Jurkat, Clone E6-1 (cell line): ENCODE data around the gene STYX.
A peak's percentile ranks its signal among the peaks of the same experiment; 100 is the strongest.
"Not testable (repeated sequence)": the region's sequence is repeated elsewhere in the genome, so short reads cannot be mapped to it uniquely, and the experiment has no call there.

Source experiments
- DNase-seq: peaks from one replicate; pipeline ENCODE4 v3.0.0-alpha.2; 2011; ENCODE audit warnings: low read depth, low spot score
- H3K4me3 ChIP-seq: 2 replicates; pipeline ENCODE4 v1.5.1; 2011; ENCODE audit warnings: mild to moderate bottlenecking, low read length, control low read depth, moderate library complexity

STYX gene

GRCh38 chr14:52716155-52716554 lies 13.8 kb upstream of the STYX start:
- DNase-seq: no peak
- no peak overlapping the region for H3K4me3 ChIP-seq

GRCh38 chr14:52723514-52724359 lies 6.2 kb upstream of the STYX start:
- H3K4me3 ChIP-seq: no peak overlapping the region
- no peak for DNase-seq

GRCh38 chr14:52724360-52724644 lies 5.7 kb upstream of the STYX start:
- no peak for DNase-seq
- H3K4me3 ChIP-seq: no peak overlapping the region

GRCh38 chr14:52727509-52727908 lies 2.5 kb upstream of the STYX start:
- not testable (repeated sequence) for H3K4me3 ChIP-seq, DNase-seq

GRCh38 chr14:52729035-52729434 lies 931 bp upstream of the STYX start:
- H3K4me3 ChIP-seq, DNase-seq: not testable (repeated sequence)

- H3K4me3 ChIP-seq: peak overlapping the region; percentile 46
Observed at GRCh38 chr14:52729585-52729924, 411 bp upstream of the STYX start.

GRCh38 chr14:52730709-52731111 lies 744 bp downstream of the STYX start:
- H3K4me3 ChIP-seq: peak overlapping the region; percentile 88

More at GRCh38 chr14:52729585-52729924, 411 bp upstream of the STYX start:
- DNase-seq: no peak

GRCh38 chr14:52733824-52734223 lies 3.9 kb downstream of the STYX start:
- H3K4me3 ChIP-seq: no peak overlapping the region

More at GRCh38 chr14:52730709-52731111, 744 bp downstream of the STYX start:
- DNase-seq: no peak

GRCh38 chr14:52735921-52736489 lies 6.0 kb downstream of the STYX start:
- no peak overlapping the region for H3K4me3 ChIP-seq
- DNase-seq: no peak

More at GRCh38 chr14:52733824-52734223, 3.9 kb downstream of the STYX start:
- no peak for DNase-seq

GRCh38 chr14:52738409-52738808 lies 8.4 kb downstream of the STYX start:
- H3K4me3 ChIP-seq: no peak overlapping the region
- no peak for DNase-seq

- DNase-seq: no peak
Observed at GRCh38 chr14:52740751-52741150, 10.8 kb downstream of the STYX start.

GRCh38 chr14:52741865-52742264 lies 11.9 kb downstream of the STYX start:
- peak; percentile 29 for DNase-seq
- peak overlapping the region; percentile 15 for H3K4me3 ChIP-seq

More at GRCh38 chr14:52740751-52741150, 10.8 kb downstream of the STYX start:
- no peak overlapping the region for H3K4me3 ChIP-seq

GRCh38 chr14:52748647-52749292 lies 18.8 kb downstream of the STYX start:
- no peak overlapping the region for H3K4me3 ChIP-seq
- DNase-seq: no peak

- DNase-seq: no peak
- H3K4me3 ChIP-seq: no peak overlapping the region
Observed at GRCh38 chr14:52755607-52756316, 25.8 kb downstream of the STYX start.

GRCh38 chr14:52759145-52759544 lies 29.2 kb downstream of the STYX start:
- H3K4me3 ChIP-seq: no peak overlapping the region
- DNase-seq: no peak

GRCh38 chr14:52762923-52763322 lies 33.0 kb downstream of the STYX start:
- not testable (repeated sequence) for DNase-seq, H3K4me3 ChIP-seq

- no peak overlapping the region for H3K4me3 ChIP-seq
- DNase-seq: no peak
Observed at GRCh38 chr14:52767058-52767833, 37.3 kb downstream of the STYX start.

- DNase-seq: no peak
- H3K4me3 ChIP-seq: no peak overlapping the region
Observed at GRCh38 chr14:52769887-52770286, 39.9 kb downstream of the STYX start.

GRCh38 chr14:52776816-52777215 lies 46.9 kb downstream of the STYX start:
- DNase-seq: no peak
- H3K4me3 ChIP-seq: no peak overlapping the region
